ENCODE data around the gene PKIG. TPM values are rescaled to one million over a fixed set of nuclear protein-coding genes. Genes with fewer than 3 reads are reported as not detected.
A peak's percentile ranks its signal among the peaks of the same experiment; 100 is the strongest.

Gene PKIG
- polyA plus RNA-seq, 1 of the 3 experiments (the other 2 are of a cell fraction): 92.9 TPM

DNA sequence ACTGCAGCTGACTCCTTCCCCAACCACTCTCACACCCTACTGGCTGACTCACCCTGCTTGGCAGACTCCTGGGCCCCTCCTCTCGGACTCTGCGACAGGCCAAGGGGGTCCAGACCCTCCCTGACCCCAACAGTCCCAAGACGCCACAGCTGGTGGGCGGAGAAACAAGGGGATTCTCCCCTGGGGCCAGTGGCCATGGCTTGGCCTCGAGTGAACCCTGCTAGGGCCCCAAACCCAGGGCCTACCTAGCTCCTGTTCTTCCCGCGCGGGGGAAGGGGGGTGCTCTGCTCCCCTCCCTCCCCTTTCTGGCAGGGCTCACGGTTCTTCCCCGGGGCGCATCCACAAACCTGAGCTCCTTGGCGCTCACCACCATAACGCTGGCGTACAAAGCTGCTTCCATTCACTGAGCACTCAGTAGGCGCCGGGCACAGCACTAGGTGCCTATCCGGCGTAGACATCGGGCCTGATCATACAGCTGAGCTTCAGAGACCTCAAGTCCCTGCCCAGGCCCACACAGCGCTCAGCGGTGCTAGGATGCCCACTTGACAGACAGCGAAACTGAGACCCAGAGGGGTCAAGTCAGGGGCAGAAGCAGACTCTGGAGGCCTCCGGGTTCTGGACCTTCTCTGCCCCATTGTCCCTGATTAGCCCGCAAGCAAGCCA is 68.5 kb downstream of the PKIG start:
- Histone ChIP-seq H3K36me3 (replicated peaks in 1 of 2; ENCODE audit: control insufficient read depth in 1 of 2, insufficient read depth in 2 of 2, low read length in 1 of 2) (no peaks in the 10 kb centered on the region), H2AFZ (ENCODE audit: low read depth) (peak overlapping the region; percentile 83; the same call in 1 of the 2 replicates), H3K4me1 (ENCODE audit: control insufficient read depth in 1 of 2, insufficient read depth in 2 of 2, low read depth in 1 of 2, low read length in 1 of 2) (peaks cover 7 to 16% of the 10 kb centered on the region in 2 experiments; a peak in 2 of 4 replicates), H3K4me2 (peak overlapping the region; percentile 79), H3K9me3 (no peaks in the 10 kb centered on the region), H3K9me2 (no peaks in the 10 kb centered on the region), H3K27ac (ENCODE audit: low read depth in 2 of 2, low read length in 1 of 2) (0 out of 4 replicates have a peak overlapping the region, but pooled peaks of 1 of the 2 experiments have one; percentile 38), H4K20me1 (ENCODE audit: insufficient read depth) (0 out of 2 replicates have a peak, but pooled peaks cover 3% of the 10 kb centered on the region), H3K79me2 (ENCODE audit: insufficient read depth) (0 out of 2 replicates have a peak, but pooled peaks cover 8% of the 10 kb centered on the region), H3K27me3 (ENCODE audit: insufficient read depth) (no peaks in the 10 kb centered on the region; the same call in 1 of the 2 replicates), H3F3A (replicated peaks; ENCODE audit: insufficient read depth) (no peaks in the 10 kb centered on the region), H3K9ac (peak overlapping the region; percentile 78; the same call in 1 of the 2 replicates), H3K4me3 (ENCODE audit: low read depth in 2 of 2, low read length in 1 of 2) (peak overlapping the region; percentile 66 to 96)
- 73% methylated on average over 15 of the region's 24 CpGs for WGBS (ENCODE audit: low lambda C conversion rate)
- ChIA-PET POLR2A (interaction anchor here (1.1 kb wide), 1 partner anchor 9 kb away, joined by 4 read pairs; no protein-coding TSS in a partner anchor), CTCF (interaction anchor here (1.1 to 2.7 kb wide), 4 partner anchors 9 to 34 kb away, joined by 3 to 11 read pairs (median 8); no protein-coding TSS in a partner anchor)
- DNase-seq: no peak
- no peak for TF ChIP-seq MEF2A (IDR thresholded peaks at IDR 0.05; ENCODE audit: borderline replicate concordance, low read depth)
- TF ChIP-seq RCOR1 (IDR thresholded peaks at IDR 0.05; ENCODE audit: low read length): 0 out of 2 replicates have a peak, but pooled peaks have one; percentile 43

DNA sequence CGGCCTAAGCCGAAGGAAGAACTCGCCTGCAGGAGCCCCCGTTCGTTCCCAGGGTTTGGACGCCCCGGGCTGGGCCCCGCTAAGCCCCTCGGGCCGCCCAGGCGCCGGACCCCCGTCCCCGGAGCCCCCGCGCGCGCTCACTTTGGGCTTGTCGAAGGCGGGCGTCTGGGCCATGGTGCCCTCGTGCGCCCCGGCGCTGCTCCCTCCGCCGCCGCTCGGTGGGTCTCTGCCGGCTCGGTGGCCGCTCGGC is 69.0 kb downstream of the PKIG start:
- H3K4me3 ChIP-seq (ENCODE audit: low read depth in 2 of 2, low read length in 1 of 2): peak overlapping the region; percentile 66 to 96
- no peaks in the 10 kb centered on the region for H3K9me3 ChIP-seq
- H3F3A ChIP-seq (replicated peaks; ENCODE audit: insufficient read depth): no peaks in the 10 kb centered on the region
- H3K79me2 ChIP-seq (ENCODE audit: insufficient read depth): 0 out of 2 replicates have a peak, but pooled peaks cover 8% of the 10 kb centered on the region
- no peak for DNase-seq
- POLR2A ChIA-PET: interaction anchor here (1.1 kb wide), 2 partner anchors 9 kb away, joined by 4 read pairs; no protein-coding TSS in a partner anchor
- H3K4me2 ChIP-seq: peak overlapping the region; percentile 79
- 0 out of 4 replicates have a peak overlapping the region, but pooled peaks of 1 of the 2 experiments have one; percentile 38 for H3K27ac ChIP-seq (ENCODE audit: low read depth in 2 of 2, low read length in 1 of 2)
- H2AFZ ChIP-seq (ENCODE audit: low read depth): peak overlapping the region; percentile 83; the same call in 1 of the 2 replicates
- CTCF ChIA-PET: interaction anchor here (1.1 to 1.9 kb wide), 2 partner anchors 9 to 34 kb away, joined by 3 to 6 read pairs; no protein-coding TSS in a partner anchor
- peaks cover 5 to 13% of the 10 kb centered on the region in 2 experiments; a peak in 2 of 4 replicates for H3K4me1 ChIP-seq (ENCODE audit: control insufficient read depth in 1 of 2, insufficient read depth in 2 of 2, low read depth in 1 of 2, low read length in 1 of 2)
- H3K9ac ChIP-seq: peak overlapping the region; percentile 78; the same call in 1 of the 2 replicates
- 0 out of 2 replicates have a peak, but pooled peaks cover 3% of the 10 kb centered on the region for H4K20me1 ChIP-seq (ENCODE audit: insufficient read depth)
- no peaks in the 10 kb centered on the region for H3K36me3 ChIP-seq (replicated peaks in 1 of 2; ENCODE audit: control insufficient read depth in 1 of 2, insufficient read depth in 2 of 2, low read length in 1 of 2)
- H3K27me3 ChIP-seq (ENCODE audit: insufficient read depth): no peaks in the 10 kb centered on the region; the same call in 1 of the 2 replicates
- H3K9me2 ChIP-seq: no peaks in the 10 kb centered on the region
- 0% methylated on average over 6 of the region's 33 CpGs for WGBS (ENCODE audit: low lambda C conversion rate)
- TF ChIP-seq, protein P1, sequence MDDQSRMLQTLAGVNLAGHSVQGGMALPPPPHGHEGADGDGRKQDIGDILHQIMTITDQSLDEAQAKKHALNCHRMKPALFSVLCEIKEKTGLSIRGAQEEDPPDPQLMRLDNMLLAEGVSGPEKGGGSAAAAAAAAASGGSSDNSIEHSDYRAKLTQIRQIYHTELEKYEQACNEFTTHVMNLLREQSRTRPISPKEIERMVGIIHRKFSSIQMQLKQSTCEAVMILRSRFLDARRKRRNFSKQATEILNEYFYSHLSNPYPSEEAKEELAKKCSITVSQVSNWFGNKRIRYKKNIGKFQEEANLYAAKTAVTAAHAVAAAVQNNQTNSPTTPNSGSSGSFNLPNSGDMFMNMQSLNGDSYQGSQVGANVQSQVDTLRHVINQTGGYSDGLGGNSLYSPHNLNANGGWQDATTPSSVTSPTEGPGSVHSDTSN (IDR thresholded peaks at IDR 0.05): no peak
- TF ChIP-seq, protein P2, sequence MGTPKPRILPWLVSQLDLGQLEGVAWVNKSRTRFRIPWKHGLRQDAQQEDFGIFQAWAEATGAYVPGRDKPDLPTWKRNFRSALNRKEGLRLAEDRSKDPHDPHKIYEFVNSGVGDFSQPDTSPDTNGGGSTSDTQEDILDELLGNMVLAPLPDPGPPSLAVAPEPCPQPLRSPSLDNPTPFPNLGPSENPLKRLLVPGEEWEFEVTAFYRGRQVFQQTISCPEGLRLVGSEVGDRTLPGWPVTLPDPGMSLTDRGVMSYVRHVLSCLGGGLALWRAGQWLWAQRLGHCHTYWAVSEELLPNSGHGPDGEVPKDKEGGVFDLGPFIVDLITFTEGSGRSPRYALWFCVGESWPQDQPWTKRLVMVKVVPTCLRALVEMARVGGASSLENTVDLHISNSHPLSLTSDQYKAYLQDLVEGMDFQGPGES (IDR thresholded peaks at IDR 0.05; ENCODE audit: low read depth, low read length): no peak
- no peak for TF ChIP-seq MEF2A (IDR thresholded peaks at IDR 0.05; ENCODE audit: borderline replicate concordance, low read depth)
- TF ChIP-seq, protein P3, sequence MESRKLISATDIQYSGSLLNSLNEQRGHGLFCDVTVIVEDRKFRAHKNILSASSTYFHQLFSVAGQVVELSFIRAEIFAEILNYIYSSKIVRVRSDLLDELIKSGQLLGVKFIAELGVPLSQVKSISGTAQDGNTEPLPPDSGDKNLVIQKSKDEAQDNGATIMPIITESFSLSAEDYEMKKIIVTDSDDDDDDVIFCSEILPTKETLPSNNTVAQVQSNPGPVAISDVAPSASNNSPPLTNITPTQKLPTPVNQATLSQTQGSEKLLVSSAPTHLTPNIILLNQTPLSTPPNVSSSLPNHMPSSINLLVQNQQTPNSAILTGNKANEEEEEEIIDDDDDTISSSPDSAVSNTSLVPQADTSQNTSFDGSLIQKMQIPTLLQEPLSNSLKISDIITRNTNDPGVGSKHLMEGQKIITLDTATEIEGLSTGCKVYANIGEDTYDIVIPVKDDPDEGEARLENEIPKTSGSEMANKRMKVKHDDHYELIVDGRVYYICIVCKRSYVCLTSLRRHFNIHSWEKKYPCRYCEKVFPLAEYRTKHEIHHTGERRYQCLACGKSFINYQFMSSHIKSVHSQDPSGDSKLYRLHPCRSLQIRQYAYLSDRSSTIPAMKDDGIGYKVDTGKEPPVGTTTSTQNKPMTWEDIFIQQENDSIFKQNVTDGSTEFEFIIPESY (IDR thresholded peaks at IDR 0.05; ENCODE audit: borderline replicate concordance, low read depth): no peak
- TF ChIP-seq RAD21 (IDR thresholded peaks at IDR 0.05; ENCODE audit: low read length): no peak
- no peak for TF ChIP-seq TEAD4 (IDR thresholded peaks at IDR 0.05; ENCODE audit: borderline replicate concordance, insufficient read depth)
- TF ChIP-seq, protein P4, sequence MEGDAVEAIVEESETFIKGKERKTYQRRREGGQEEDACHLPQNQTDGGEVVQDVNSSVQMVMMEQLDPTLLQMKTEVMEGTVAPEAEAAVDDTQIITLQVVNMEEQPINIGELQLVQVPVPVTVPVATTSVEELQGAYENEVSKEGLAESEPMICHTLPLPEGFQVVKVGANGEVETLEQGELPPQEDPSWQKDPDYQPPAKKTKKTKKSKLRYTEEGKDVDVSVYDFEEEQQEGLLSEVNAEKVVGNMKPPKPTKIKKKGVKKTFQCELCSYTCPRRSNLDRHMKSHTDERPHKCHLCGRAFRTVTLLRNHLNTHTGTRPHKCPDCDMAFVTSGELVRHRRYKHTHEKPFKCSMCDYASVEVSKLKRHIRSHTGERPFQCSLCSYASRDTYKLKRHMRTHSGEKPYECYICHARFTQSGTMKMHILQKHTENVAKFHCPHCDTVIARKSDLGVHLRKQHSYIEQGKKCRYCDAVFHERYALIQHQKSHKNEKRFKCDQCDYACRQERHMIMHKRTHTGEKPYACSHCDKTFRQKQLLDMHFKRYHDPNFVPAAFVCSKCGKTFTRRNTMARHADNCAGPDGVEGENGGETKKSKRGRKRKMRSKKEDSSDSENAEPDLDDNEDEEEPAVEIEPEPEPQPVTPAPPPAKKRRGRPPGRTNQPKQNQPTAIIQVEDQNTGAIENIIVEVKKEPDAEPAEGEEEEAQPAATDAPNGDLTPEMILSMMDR (IDR thresholded peaks at IDR 0.05): no peak
- no peak for TF ChIP-seq NFIC (IDR thresholded peaks at IDR 0.05; ENCODE audit: borderline replicate concordance)
- no peak for TF ChIP-seq RXRA (IDR thresholded peaks at IDR 0.05; ENCODE audit: borderline replicate concordance, low read depth)
- TF ChIP-seq RCOR1 (IDR thresholded peaks at IDR 0.05; ENCODE audit: low read length): no peak
- TF ChIP-seq EZH2phosphoT487 (IDR thresholded peaks at IDR 0.05; ENCODE audit: borderline replicate concordance, low read depth): no peak
- TF ChIP-seq CHD2 (IDR thresholded peaks at IDR 0.05; ENCODE audit: low read length, partially characterized antibody): no peak
- TF ChIP-seq MXI1 (IDR thresholded peaks at IDR 0.05; ENCODE audit: low read depth, low read length): no peak
- no peak for TF ChIP-seq FOXJ3 (CRISPR knock-in tag; IDR thresholded peaks at IDR 0.05)
- TF ChIP-seq POLR2AphosphoS5 (IDR thresholded peaks at IDR 0.05; ENCODE audit: low read depth, low read length): no peak
